ENCODE measurements around the gene AHCYL2.
"Not testable (repeated sequence)": the region's sequence is repeated elsewhere in the genome, so short reads cannot be mapped to it uniquely, and the experiment has no call there.

The AHCYL2 gene

DNA sequence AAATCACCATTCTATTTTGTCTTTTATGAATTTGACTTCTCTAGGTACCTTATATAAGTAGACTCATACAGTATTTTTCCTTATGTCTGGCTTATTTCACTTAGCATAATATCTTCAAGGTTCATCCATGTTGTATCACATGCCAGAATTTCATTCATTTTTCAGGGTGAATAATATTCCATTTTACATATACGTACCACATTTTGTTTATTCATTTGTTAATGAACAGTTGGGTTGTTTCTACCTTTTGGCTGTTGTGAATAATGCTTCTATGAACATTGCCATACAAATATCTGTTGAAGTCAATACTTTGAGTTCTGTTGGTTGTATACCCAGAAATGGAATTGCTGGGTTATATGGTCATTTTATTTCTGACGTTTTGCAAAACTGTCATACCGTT, 20.7 kb downstream of the AHCYL2 start:
- no peak for DNase-seq

- no peak for DNase-seq
Observed at GRCh38 chr7:129247087-129247486, 22.3 kb downstream of the AHCYL2 start.

- no peak for DNase-seq
Observed at GRCh38 chr7:129252128-129252527, 27.3 kb downstream of the AHCYL2 start.

DNA sequence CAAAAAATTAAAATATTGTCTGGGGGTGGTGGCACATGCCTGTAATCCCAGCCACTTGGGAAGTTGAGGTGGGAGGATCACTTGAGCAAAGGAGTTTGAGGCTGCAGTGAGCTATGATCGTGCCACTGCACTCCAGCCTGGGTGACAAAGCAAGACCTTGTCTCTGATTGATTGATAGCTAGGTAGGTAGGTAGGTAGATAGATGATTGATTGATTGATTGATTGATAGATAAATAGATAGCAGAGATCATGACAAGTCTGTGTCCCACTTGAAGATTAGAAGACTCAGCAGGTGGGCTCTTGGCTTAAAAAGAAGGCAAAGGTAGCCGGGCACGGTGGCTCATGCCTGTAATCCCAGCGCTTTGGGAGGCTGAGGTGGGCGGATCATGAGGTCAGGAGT, 27.8 kb downstream of the AHCYL2 start:
- DNase-seq = not testable (repeated sequence)

DNA sequence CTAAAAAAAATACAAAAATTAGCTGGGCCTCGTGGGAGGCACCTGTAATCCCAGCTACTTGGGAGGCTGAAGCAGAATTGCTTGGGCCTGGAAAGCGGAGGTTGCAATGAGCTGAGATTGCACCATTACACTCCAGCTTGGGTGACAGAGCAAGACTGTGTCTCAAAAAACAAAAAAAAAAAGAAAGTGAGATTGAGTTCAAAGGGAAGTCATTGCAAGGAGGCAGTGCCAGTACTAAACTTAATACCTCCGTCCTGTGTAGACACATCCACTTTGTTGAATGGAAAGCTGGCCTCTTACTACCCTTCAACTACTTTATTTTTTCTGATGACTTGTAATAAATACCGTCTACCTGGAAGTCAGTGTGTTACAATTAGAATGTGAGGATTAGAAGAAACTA, 31.0 kb downstream of the AHCYL2 start:
- DNase-seq = no peak

- no peak for DNase-seq
Observed at GRCh38 chr7:129256221-129256620, 31.4 kb downstream of the AHCYL2 start.

DNA sequence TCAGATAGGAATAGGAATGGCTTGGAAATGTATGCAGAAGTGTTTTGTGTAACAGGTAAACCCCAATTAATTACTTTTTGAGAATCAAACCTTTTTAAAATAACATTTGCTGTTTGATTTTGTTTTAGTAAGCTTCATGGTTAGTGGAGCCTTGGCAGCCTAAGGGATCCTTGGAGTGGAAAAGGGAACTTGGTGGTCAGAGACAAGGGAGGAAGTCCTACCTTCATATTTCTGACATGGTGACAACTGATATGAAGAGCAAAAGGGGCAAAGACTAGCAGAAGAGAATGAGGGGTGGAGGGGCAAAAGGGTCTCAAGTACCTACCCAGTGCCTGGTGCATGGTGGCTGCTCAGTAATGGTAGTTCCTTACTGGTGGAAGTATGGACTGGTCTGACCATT, 32.3 kb downstream of the AHCYL2 start:
- no peak for DNase-seq

- DNase-seq = no peak
Observed at GRCh38 chr7:129258649-129259389, 34.0 kb downstream of the AHCYL2 start.

DNA sequence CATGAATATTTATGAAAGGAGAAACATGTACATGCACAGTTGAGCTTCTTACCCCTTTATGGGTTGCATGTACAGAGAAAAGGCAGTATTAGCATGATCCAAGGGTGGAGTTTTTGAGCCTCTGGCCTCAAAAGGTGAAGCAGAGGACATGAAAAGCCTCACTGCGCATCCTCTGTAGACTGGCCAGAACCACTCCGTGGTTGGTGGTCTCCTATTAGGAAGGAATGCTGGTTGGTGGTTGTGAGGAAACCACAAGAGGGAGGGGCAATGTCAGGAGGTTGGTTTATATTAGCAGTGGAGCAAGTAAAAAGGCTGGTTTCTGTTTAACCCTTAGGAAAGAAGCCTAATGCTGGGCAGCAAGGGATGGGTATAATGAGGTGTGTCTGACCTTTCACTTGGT, 37.5 kb downstream of the AHCYL2 start:
- DNase-seq = no peak

DNA sequence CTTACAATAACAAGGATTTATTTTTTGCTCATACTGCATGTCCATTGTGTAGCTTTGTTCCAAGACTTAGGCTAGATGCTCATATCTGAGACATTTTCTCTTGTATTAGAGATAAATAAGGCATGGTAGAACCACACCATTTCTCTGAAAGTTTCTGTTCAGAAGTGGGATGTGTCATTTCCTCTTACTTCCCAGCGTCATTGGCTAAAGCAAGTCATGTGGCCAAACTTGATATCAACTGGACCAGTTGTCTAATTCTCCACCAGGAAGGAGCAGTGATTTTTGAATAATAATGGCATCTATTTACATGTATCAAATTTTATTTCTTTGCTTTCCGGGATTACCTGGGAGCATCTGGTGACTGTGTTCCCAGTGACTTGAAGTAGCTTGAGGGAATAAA, 38.3 kb downstream of the AHCYL2 start:
- no peak for DNase-seq

- no peak for DNase-seq
Observed at GRCh38 chr7:129264534-129264933, 39.7 kb downstream of the AHCYL2 start.

DNA sequence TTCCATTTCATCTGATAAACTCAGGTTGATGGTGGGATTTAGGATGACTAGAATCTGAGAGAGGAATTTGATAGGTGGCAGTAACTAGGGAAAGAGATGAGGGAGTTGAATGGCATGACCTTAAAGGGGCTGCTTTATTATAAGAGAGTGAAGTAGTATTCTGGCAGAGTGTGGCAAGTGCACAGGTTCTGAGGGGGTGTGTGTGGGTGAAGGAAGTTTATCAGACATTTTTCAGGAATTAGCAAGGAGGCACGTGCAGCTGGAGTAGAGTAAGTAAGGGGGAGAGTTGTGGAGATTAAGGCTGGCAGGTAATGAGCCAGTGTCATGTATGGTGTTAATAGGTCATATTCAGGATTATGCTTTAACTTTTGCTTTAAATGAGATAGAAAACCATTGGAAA, 40.5 kb downstream of the AHCYL2 start:
- no peak for DNase-seq

GRCh38 chr7:129266181-129266580, 41.4 kb downstream of the AHCYL2 start:
- DNase-seq = no peak

GRCh38 chr7:129270077-129270476, 45.2 kb downstream of the AHCYL2 start:
- DNase-seq = no peak

DNA sequence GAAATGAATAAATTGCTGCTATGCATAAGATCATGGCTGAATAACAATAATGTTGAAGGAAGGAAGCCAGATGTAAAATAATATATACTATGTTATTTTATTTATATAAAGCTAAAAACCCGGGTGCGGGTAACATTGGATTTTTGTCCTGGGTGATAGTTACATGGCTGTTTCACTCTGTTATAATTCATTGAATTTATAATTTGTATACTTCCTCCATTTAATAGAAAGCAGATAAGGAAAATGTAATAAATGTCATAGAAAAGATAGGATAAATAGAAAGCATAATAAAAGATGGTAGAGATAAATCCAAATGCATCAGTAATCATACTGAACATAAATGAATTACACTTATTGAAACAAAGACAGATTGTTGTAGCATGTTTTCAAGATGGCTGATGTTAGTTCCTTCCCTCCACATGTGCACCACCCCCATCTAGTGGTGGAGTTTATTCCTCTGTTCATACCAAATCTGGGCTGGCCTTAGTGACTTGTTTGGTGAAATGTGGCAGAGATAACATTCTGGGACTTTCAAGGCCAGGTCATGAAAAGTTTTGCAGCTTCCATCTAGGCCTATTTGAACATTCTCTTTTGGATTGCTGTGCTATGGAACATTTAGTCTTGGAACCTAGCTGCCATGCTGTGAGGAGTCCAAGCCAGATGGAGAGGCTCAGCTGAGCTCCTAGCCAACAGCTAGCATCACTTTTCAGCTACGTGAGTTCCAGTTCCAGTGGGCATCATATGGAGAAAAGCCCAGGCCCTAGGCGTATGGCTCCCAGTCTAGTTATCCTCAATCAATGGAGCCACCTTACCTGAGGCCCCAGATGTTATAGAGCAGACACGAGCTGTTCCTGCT, 46.9 kb downstream of the AHCYL2 start:
- DNase-seq = no peak

GRCh38 chr7:129273936-129274335, 49.1 kb downstream of the AHCYL2 start:
- no peak for DNase-seq

DNA sequence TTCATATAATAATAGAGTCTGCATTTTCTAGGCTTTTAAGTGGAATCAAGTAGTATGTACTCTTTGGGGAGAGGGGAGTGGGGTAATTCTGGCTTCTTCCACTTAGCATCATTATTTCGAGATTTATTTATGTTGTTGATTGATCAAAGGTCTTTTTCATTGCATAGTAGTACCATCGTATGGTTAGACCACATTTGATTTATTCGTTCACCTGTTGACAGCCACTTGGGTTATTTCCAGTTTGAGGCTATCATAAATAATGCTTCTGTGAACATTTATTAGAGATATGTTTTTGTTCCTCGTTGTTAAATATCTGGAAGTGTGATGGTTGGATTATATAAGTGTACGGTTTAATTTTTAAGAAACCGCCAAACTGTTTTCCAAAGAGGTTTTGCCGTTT, 52.8 kb downstream of the AHCYL2 start:
- no peak for DNase-seq

DNA sequence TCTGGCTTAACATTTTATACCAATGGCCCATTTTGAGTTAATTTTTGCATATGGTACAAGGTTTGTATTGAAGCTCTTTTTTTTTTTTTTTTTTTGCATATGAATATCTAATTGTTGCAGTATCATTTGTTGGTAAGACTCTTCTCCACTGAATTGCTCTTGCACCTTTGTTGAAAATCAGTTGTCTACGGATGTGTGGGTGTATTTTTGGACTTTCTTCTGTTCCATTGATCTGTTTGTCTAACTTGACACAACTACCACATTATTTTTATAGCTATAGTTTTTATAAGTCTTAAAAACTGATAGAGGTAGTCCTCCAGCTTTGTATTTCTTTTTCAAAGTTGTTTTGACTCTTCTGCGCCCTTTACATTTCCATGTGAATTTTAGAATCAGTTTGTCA, 53.9 kb downstream of the AHCYL2 start:
- no peak for DNase-seq

GRCh38 chr7:129279757-129280156, 54.9 kb downstream of the AHCYL2 start:
- no peak for DNase-seq

- no peak for DNase-seq
Observed at GRCh38 chr7:129281163-129281562, 56.3 kb downstream of the AHCYL2 start.

DNA sequence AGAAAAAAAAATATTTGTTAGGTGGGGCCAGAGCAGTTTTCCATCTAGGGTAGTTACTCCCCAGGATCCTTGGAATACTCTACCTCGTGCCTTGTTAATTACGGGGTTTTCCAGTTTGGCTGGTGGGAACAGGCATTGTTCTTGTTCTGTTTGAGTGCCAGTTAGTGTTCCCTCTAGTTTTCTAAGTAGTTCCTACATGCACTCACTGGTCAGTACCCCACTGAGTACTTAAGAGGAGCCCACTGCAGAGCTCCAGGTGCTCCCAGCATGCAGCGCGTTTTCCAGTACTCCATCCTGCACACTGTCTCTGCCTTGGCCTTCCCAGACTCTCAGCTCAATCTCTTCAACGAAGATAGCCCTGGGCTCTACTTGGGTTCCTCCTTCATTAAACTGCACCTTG, 58.0 kb downstream of the AHCYL2 start:
- DNase-seq = no peak

GRCh38 chr7:129283936-129284335, 59.1 kb downstream of the AHCYL2 start:
- DNase-seq = no peak

DNA sequence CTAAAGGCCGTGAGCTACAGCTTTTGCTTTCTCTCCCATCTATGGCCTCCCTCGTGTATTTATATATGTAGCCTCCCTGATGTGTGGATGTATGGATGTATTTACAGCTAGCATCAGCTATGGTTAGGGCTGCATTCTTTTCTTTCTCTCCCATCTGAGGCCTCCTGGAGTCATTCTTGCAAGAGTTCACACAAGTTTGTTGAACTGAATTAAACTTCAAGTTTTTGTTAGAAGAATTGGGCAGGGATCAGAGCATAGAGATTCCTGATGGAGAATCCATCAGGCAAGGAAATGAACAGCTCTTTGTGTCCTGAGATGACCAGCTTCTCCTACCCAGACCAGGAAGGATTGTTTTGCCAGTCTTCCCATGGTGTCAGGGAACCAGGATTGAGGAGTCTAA, 60.3 kb downstream of the AHCYL2 start:
- DNase-seq = no peak

- DNase-seq = no peak
Observed at GRCh38 chr7:129292861-129293260, 68.0 kb downstream of the AHCYL2 start.
